ENCODE results near the gene LAS1L.
"Not testable (repeated sequence)": the region's sequence is repeated elsewhere in the genome, so short reads cannot be mapped to it uniquely, and the experiment has no call there.

Gene LAS1L

GRCh38 chrX:65516756-65517155 lies 17.8 kb downstream of the LAS1L start:
- no peak for DNase-seq

GRCh38 chrX:65513610-65514009 lies 21.0 kb downstream of the LAS1L start:
- no peak for DNase-seq

DNA sequence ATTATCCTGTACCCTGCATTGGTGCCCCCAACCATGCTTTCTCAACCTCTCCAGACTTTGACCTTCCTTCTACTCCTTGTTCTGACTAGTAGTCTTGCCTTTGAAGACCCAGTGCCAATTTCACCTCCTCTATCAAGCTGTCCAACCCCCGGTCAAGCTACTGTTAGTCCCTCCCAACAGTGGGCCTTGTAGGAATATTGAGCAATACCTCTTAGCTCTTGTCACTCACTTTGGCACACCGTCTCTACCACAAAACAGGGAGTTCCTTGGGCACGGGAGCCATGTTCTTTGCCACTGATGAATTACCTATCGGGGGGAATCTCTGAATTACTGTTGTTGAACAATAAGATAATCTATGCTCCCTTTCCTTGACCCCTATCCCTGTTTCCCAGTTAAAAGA lies 25.2 kb downstream of the LAS1L start:
- DNase-seq, result no peak

- DNase-seq, result no peak
Observed at GRCh38 chrX:65508851-65509250, 25.7 kb downstream of the LAS1L start.

DNA sequence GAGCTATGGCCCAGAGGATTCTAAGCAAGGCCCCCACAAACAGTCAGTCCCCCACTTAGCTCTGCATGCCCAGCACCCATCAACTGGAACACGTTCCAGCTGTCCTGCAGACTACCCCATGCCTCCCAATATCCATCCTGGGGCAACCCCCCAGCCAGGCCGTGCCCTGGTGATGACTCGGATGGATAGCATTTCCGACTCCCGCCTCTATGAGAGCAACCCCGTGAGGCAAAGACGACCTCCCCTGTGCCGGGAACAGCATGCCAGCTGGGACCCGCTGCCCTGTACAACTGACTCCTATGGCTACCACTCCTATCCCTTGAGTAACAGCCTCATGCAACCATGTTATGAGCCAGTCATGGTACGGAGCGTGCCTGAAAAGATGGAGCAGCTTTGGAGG lies 32.0 kb downstream of the LAS1L start:
- DNase-seq, result no peak

- no peak for DNase-seq
Observed at GRCh38 chrX:65493431-65493830, 41.2 kb downstream of the LAS1L start.

DNA sequence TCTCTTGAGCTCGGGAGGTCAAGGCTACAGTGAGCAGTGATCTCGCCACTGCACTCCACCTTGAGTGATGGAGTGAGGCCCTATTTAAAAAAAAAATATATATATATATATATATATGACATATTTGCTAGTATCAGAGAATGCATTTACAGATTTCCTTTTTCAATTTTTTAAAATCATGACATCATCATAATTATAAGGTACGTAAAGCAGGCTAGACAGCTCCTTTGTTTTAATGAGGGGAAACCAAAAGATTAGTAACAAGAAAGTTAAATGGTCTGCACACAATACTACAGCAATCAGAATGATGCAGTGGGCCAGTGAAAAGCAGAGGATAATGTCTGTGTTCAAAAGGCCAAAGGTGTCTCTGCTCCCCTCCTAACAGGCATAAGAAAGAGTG lies 43.0 kb downstream of the LAS1L start:
- no peak for DNase-seq

- no peak for DNase-seq
Observed at GRCh38 chrX:65488495-65488894, 46.1 kb downstream of the LAS1L start.

DNA sequence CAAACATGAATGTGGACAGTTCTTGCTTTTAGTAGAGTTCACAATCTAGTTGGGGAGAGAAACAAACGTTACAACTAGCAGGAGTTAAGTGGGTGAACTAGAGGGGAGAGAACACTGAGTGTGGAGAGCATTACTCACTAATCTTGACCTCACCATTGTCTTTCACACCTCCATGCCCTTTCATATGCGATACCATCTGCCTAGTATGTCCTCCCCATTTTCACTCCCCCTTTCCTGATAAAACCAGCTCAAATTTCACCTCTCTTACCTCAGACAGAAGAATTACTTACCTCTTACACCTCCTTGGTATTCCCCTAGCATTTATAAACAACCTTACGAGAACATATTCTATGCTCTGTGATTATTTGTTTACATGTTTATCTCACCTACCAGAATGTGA lies 53.6 kb downstream of the LAS1L start:
- no peak for DNase-seq

DNA sequence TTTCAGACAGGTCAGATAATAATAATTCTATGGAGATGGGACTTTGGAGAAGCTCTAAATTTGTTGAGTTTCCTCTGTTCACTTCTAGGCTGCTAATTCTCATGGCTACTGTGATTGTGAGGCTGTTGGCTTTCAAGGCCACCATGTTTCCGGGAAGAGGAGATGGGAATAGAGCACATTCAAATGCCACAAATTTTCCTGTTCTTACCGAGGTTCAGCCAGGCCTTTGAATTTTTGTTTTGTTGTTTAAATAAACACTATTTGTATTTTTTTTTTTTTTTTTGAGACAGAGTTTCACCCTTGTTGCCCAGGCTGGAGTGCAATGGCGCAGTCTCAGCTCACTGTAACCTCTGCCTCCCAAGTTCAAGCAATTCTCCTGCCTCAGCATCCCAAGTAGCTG lies 55.5 kb downstream of the LAS1L start:
- not testable (repeated sequence) for DNase-seq

GRCh38 chrX:65476564-65476963 lies 58.0 kb downstream of the LAS1L start:
- no peak for DNase-seq

- peak; percentile 3 to 40 for DNase-seq
Observed at GRCh38 chrX:65463550-65463949, 71.0 kb downstream of the LAS1L start.

Data from SW 1271 (cell line).